ENCODE data around the gene PRR15. TPM values are rescaled to one million over a fixed set of nuclear protein-coding genes. Genes with fewer than 3 reads are reported as not detected.

The PRR15 gene
- total and polyA plus RNA-seq, 2 donors from 2014 or later = 21.2 to 27.5 TPM

- DNase-seq = no peak
- H3K9ac ChIP-seq (ENCODE audit: low read length in 3 of 3) = no peak overlapping the region
- H3K4me3 ChIP-seq (ENCODE audit: low read length in 3 of 3) = no peak overlapping the region
- no peaks in the 10 kb centered on the region for H3K9me3 ChIP-seq (ENCODE audit: control insufficient read depth in 2 of 3, insufficient read depth in 1 of 3, low read length in 3 of 3)
- no peak overlapping the region for H3K27ac ChIP-seq (ENCODE audit: low read depth in 2 of 2, low read length in 2 of 2)
- no peak for FAIRE-seq
- H3K27me3 ChIP-seq (ENCODE audit: control insufficient read depth, insufficient read depth, low read length) = no peaks in the 10 kb centered on the region
- no peaks in the 10 kb centered on the region for H3K4me1 ChIP-seq (ENCODE audit: control insufficient read depth in 2 of 3, insufficient read depth in 2 of 3, low read depth in 1 of 3, low read length in 3 of 3)
- no peaks in the 10 kb centered on the region for H3K36me3 ChIP-seq (ENCODE audit: control insufficient read depth in 2 of 3, insufficient read depth in 3 of 3, low read length in 3 of 3)
- intact Hi-C loops (cut with DNase I) = no loop called here
- no peak for TF ChIP-seq CTCF (IDR thresholded peaks at IDR 0.05; ENCODE audit: borderline replicate concordance, extremely low read depth, insufficient read depth)
Observed at GRCh38 chr7:29555061-29555460, 8.6 kb upstream of the PRR15 start.

- no peaks in the 10 kb centered on the region for H3K4me1 ChIP-seq (ENCODE audit: control insufficient read depth in 2 of 3, insufficient read depth in 2 of 3, low read depth in 1 of 3, low read length in 3 of 3)
- H3K27me3 ChIP-seq (ENCODE audit: control insufficient read depth, insufficient read depth, low read length) = no peaks in the 10 kb centered on the region
- no peak overlapping the region for H3K4me3 ChIP-seq (ENCODE audit: low read length in 3 of 3)
- H3K36me3 ChIP-seq (ENCODE audit: control insufficient read depth in 2 of 3, insufficient read depth in 3 of 3, low read length in 3 of 3) = no peaks in the 10 kb centered on the region
- H3K27ac ChIP-seq (ENCODE audit: low read depth in 2 of 2, low read length in 2 of 2) = no peak overlapping the region
- DNase-seq (no peak), FAIRE-seq (no peak)
- TF ChIP-seq CTCF (IDR thresholded peaks at IDR 0.05; ENCODE audit: borderline replicate concordance, extremely low read depth, insufficient read depth) = no peak
- H3K9me3 ChIP-seq (ENCODE audit: control insufficient read depth in 2 of 3, insufficient read depth in 1 of 3, low read length in 3 of 3) = no peaks in the 10 kb centered on the region
- no peak overlapping the region for H3K9ac ChIP-seq (ENCODE audit: low read length in 3 of 3)
- intact Hi-C loops (cut with DNase I) = no loop called here
Observed at GRCh38 chr7:29556405-29557195, 7.0 kb upstream of the PRR15 start.

- Histone ChIP-seq H3K27ac (ENCODE audit: low read depth in 2 of 2, low read length in 2 of 2) (no peak overlapping the region), H3K4me3 (ENCODE audit: low read length in 3 of 3) (no peak overlapping the region), H3K27me3 (ENCODE audit: control insufficient read depth, insufficient read depth, low read length) (no peaks in the 10 kb centered on the region), H3K9me3 (ENCODE audit: control insufficient read depth in 2 of 3, insufficient read depth in 1 of 3, low read length in 3 of 3) (no peaks in the 10 kb centered on the region), H3K9ac (ENCODE audit: low read length in 3 of 3) (no peak overlapping the region), H3K4me1 (ENCODE audit: control insufficient read depth in 2 of 3, insufficient read depth in 2 of 3, low read depth in 1 of 3, low read length in 3 of 3) (no peaks in the 10 kb centered on the region), H3K36me3 (ENCODE audit: control insufficient read depth in 2 of 3, insufficient read depth in 3 of 3, low read length in 3 of 3) (no peaks in the 10 kb centered on the region)
- TF ChIP-seq CTCF (IDR thresholded peaks at IDR 0.05; ENCODE audit: borderline replicate concordance, extremely low read depth, insufficient read depth) = no peak
- intact Hi-C loops (cut with DNase I) = no loop called here
- DNase-seq (no peak), FAIRE-seq (no peak)
Observed at GRCh38 chr7:29557954-29558353, 5.7 kb upstream of the PRR15 start.

Measured in kidney (tissue), 14 donors.